Activated gamma-delta T cell treated with anti-CD3 and anti-CD28 coated beads, Interleukin-2, amount 50 U/mL, for 16 hours (primary cell): ENCODE data around the gene NEURL2.
"Not testable (repeated sequence)": the region's sequence is repeated elsewhere in the genome, so short reads cannot be mapped to it uniquely, and the experiment has no call there.

Experiments
- DNase-seq: peaks from one replicate; pipeline ENCODE4 v3.0.0-alpha.2; 2020; ENCODE audit warnings: low read depth

NEURL2 gene, protein sequence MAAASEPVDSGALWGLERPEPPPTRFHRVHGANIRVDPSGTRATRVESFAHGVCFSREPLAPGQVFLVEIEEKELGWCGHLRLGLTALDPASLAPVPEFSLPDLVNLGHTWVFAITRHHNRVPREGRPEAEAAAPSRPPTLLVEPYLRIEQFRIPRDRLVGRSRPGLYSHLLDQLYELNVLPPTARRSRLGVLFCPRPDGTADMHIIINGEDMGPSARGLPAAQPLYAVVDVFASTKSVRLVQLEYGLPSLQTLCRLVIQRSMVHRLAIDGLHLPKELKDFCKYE

DNA sequence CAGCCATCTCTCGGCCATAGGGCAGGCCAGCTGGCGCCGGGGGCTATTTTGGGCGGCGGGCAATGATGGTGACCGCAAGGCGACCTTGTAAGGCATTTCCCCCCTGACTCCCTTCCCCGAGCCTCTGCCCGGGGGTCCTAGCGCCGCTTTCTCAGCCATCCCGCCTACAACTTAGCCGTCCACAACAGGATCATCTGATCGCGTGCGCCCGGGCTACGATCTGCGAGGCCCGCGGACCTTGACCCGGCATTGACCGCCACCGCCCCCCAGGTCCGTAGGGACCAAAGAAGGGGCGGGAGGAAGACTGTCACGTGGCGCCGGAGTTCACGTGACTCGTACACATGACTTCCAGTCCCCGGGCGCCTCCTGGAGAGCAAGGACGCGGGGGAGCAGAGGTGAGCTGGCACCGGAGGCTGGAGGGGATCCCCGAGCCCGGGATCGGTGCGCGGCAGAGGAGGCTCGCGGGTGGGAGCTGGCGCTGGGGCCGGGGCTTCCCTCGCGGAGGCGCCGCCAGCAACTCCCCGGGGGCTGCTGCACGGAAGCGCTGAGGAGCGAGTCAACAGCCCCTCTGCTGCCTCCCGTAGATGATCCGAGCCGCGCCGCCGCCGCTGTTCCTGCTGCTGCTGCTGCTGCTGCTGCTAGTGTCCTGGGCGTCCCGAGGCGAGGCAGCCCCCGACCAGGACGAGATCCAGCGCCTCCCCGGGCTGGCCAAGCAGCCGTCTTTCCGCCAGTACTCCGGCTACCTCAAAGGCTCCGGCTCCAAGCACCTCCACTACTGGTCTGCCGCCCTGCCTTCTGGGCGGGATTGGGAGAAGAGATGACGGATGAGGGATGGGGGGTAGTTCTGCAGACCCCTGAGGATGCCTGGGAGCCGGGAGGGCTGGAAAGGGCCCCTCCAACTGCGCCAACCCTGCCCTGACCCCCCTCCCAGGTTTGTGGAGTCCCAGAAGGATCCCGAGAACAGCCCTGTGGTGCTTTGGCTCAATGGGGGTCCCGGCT lies at the start of gene NEURL2, which contains the start of gene CTSA:
TSS of gene NEURL2 (minus strand) at position 224 of the 999 bp plus-strand sequence. CDS start at position 7, 217 bp downstream.
TSS of gene CTSA (plus strand) at position 351 of the 999 bp plus-strand sequence. CDS start at position 585, 234 bp downstream.
- peak; percentile 73 for DNase-seq

DNA sequence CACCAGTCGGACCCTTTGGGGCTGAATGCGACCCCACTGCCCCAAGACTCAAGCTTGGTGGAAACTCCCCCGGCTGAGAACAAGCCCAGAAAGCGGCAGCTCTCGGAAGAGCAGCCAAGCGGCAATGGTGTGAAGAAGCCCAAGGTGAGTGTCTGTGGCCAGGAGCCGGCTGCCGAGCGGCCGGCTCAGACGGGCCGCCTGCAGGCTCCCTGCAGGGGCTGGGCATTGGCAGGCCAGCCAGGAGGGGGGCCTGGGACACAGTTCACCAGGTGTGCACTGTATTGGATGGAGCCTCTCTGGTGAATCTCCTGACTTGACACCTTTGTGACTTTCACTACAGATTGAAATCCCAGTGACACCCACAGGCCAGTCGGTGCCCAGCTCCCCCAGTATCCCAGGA lies 49.5 kb upstream of the NEURL2 start:
- DNase-seq, result no peak

- DNase-seq, result no peak
These were observed 49.0 kb upstream of the NEURL2 start for GRCh38 chr20:45940053-45940452.

- DNase-seq, result no peak
These were observed 47.9 kb upstream of the NEURL2 start for GRCh38 chr20:45938727-45939438.

GRCh38 chr20:45937765-45938164 lies 46.8 kb upstream of the NEURL2 start:
- DNase-seq, result no peak

- no peak for DNase-seq
These were observed 44.5 kb upstream of the NEURL2 start for GRCh38 chr20:45935416-45936046.

DNA sequence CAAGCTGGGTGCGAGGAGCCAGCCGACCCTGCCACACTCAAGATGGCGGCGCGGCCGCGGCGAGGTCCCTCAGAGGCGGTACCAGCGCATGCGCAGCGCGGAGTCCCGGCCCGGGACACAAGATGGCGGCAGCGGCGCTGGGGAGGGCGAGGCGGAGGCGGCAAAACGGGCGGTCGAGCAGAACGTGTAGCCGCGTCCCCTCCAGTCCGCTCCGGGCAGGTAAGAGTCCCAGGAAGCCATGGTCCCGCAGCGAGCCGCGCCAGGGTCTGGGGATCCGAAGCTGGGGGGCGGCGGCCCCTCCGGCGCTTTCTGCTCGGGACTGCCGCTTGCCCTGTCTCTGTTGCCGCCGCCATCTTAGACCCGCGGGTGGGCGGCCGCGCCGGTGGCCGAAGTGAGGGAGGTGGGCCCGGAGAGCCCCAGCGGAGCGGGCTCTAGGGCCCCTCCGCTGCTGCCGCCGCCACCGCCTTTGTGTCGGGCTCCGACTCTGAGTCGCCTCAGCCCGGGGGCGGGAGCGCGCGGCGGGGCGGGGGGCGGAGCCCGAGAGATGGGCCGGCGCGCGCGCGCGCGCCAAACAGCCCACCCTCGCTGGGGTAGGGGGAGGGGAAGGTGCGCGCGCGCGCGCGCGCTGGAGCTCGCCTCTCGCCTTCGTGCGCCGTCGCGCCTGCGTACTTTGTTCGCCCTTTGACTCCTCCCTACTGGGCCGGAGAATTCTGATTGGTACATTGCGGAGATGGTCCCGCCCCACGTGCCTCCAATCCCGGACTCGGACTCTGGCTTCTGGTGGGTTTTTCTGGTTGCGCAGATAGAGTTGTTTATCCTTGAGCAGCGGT lies 43.8 kb upstream of the NEURL2 start, which contains the start of gene PCIF1:
TSS of gene PCIF1 (plus strand) at position 98 of the 830 bp plus-strand sequence. CDS start 4,317 bp downstream, outside the sequence.
- peak; percentile 97 for DNase-seq

DNA sequence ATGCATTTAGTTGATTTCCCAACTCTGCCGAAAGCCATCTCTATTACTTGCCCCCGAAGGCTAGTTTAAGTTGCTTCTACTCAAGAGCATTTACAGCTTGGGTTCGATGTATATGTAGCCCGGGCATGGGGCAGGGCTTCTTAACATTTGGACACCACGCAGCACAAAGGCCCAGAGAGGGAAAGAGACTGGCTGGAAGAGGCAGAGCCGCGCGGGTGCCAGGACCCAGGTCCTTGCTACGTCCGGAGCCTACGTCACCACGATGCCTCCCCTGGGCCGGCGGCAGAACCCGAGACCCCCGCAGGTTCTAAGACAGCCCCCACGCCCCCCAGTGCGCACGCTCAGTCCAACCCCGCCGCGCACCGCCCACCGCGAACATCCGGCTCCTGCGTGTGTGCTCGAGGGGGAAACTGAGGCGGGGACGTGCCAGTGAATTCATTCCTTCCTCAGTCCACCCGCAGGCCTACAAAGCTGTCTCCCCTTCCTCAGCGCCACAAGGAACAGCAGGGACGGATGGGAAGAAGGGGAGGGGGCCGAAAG lies 43.1 kb upstream of the NEURL2 start:
- no peak for DNase-seq

- peak; percentile 12 for DNase-seq
These were observed 42.4 kb upstream of the NEURL2 start for GRCh38 chr20:45933266-45934045.

DNA sequence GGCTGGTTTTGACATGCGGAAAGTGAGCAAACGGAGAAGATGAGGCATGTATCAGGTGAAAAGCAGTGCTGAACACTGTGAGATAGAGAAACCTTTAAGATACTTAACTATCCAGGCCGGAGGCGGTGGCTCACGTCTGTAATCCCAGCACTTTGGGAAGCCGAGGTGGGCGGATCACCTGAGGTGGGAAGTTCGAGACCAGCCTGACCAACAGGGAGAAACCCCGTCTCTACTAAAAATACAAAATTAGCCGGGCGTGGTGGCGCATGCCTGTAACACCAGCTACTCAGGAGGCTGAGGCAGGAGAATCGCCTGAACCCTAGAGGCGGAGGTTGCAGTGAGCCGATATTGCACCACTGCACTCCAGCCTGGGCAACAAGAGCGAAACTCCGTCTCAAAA lies 40.7 kb upstream of the NEURL2 start:
- DNase-seq, result not testable (repeated sequence)

- DNase-seq, result no peak
These were observed 36.3 kb upstream of the NEURL2 start for GRCh38 chr20:45927071-45927878.

DNA sequence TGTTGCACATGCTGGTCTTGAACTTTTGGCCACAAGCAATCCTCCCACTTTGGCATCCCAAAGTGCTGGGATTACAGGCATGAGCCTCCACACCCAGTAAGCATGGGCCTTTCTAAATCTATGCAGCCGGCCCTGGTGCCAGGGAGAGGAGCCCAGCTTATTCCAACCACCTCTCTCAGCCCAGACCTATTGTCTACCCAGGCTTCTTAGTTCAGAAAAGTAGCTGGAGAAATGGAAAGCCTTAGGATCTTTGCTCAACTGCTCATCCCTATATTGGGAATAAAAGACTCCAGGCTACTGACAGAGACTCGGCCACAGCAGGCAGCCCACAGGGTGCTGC lies 35.7 kb upstream of the NEURL2 start:
- DNase-seq, result no peak

DNA sequence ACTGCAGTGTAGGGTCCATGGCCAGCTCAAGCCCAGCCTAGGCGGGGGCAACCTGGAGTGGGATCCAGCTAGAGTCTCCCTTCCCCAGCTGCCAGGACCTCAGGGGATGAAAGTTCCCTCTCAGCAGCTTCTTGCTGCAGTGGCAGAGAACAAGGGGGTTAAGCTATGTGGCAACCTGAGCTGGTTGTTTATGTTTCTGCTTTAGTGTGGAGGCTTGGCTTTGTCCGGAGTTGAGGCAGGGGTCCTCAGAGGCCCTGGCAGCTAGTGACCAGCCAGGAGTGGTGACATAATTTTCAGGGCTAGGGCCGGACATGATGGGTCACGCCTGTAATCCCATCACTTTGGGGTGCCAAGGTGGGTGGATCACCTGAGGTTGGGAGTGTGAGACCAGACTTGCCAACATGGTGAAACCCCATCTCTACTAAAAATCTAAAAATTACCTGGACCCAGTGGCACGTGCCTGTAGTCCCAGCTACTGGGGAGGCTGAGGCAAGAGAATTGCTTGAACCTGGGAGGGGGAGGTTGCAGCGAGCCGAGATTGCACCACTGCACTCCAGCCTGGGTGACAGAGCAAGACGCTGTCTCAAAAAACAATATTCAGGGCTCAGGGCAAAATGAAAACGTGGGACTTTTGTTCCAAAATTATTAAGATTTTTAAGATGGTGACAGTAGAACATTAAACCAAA lies 35.0 kb upstream of the NEURL2 start:
- no peak for DNase-seq

- no peak for DNase-seq
These were observed 33.6 kb upstream of the NEURL2 start for GRCh38 chr20:45924391-45925261.

- no peak for DNase-seq
These were observed 30.6 kb upstream of the NEURL2 start for GRCh38 chr20:45921337-45922189.
